ENCODE measurements around the gene IRF5. TPM values are rescaled to one million over a fixed set of nuclear protein-coding genes. Genes with fewer than 3 reads are reported as not detected.
A peak's percentile ranks its signal among the peaks of the same experiment; 100 is the strongest.

IRF5 gene
- total RNA-seq, 1 experiment from 2014 or later: 0.66 TPM

DNA sequence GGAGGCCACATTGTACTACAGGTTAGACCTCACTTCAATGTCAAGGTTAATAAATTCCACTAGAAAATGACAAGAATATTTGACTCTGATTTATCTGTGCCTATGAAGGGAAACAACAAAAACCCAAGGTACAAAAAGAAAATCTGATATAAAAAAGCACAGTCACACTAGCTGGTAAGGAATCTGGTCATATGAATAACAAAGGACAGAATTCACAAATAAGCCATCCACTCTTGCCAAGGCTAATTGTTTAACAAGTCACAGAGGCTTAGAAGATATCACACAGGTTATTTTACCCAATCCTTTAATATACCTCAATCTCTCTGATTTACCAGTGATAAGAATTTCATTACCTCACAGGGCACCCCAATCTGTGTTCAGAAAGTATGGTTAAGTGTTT lies 47.9 kb downstream of the IRF5 start:
- Mint-ChIP-seq H3K4me3 (no peak overlapping the region), H3K36me3 (peaks cover 77% of the 10 kb centered on the region), H3K9me3 (no peaks in the 10 kb centered on the region), H3K27ac (peak overlapping the region; percentile 68; the same call in 1 of the 2 replicates), H3K27me3 (ENCODE audit: low read depth) (no peaks in the 10 kb centered on the region), H3K4me1 (peaks cover 16% of the 10 kb centered on the region)
- TF ChIP-seq ATF1 (CRISPR knock-in tag; IDR thresholded peaks at IDR 0.05): no peak
- no peak for TF ChIP-seq RORB (CRISPR knock-in tag; IDR thresholded peaks at IDR 0.05)
- TF ChIP-seq, protein P1, sequence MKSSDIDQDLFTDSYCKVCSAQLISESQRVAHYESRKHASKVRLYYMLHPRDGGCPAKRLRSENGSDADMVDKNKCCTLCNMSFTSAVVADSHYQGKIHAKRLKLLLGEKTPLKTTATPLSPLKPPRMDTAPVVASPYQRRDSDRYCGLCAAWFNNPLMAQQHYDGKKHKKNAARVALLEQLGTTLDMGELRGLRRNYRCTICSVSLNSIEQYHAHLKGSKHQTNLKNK (CRISPR knock-in tag; IDR thresholded peaks at IDR 0.05): no peak
- TF ChIP-seq TEAD4 (CRISPR knock-in tag; IDR thresholded peaks at IDR 0.05): no peak
- ATAC-seq (no peak), DNase-seq (ENCODE audit: low spot score) (no peak)
- ChIA-PET POLR2A (no interaction called here), CTCF (interaction anchor here (1.0 to 2.8 kb wide), 2 partner anchors 106 to 178 kb away, joined by 3 to 11 read pairs; no protein-coding TSS in a partner anchor)

DNA sequence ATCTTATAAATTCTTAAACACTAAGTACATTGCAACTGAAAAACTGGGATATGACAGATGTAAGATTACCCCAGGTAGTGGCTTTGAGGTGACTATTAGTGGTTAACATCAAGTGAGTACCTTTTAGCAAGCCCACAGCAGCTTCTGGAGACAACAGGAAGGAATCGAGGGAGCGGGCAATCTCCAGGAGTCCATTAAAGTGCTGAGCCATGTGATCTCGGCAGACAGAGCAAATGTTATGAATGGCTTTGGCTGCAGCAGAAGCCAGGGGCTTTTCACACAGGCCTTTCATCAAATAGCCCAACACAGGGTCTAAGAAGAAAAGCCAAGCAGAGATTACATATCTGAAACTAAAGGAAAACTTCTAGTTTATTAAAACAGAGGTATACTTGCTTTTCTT lies 48.9 kb downstream of the IRF5 start:
- TF ChIP-seq, protein P2, sequence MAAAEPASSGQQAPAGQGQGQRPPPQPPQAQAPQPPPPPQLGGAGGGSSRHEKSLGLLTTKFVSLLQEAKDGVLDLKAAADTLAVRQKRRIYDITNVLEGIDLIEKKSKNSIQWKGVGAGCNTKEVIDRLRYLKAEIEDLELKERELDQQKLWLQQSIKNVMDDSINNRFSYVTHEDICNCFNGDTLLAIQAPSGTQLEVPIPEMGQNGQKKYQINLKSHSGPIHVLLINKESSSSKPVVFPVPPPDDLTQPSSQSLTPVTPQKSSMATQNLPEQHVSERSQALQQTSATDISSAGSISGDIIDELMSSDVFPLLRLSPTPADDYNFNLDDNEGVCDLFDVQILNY (CRISPR knock-in tag; IDR thresholded peaks at IDR 0.05): no peak
- TF ChIP-seq, protein P3, sequence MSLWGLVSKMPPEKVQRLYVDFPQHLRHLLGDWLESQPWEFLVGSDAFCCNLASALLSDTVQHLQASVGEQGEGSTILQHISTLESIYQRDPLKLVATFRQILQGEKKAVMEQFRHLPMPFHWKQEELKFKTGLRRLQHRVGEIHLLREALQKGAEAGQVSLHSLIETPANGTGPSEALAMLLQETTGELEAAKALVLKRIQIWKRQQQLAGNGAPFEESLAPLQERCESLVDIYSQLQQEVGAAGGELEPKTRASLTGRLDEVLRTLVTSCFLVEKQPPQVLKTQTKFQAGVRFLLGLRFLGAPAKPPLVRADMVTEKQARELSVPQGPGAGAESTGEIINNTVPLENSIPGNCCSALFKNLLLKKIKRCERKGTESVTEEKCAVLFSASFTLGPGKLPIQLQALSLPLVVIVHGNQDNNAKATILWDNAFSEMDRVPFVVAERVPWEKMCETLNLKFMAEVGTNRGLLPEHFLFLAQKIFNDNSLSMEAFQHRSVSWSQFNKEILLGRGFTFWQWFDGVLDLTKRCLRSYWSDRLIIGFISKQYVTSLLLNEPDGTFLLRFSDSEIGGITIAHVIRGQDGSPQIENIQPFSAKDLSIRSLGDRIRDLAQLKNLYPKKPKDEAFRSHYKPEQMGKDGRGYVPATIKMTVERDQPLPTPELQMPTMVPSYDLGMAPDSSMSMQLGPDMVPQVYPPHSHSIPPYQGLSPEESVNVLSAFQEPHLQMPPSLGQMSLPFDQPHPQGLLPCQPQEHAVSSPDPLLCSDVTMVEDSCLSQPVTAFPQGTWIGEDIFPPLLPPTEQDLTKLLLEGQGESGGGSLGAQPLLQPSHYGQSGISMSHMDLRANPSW (CRISPR knock-in tag; conservative IDR thresholded peaks at IDR 0.05; ENCODE audit: low read depth): no peak
- TF ChIP-seq, protein P4, sequence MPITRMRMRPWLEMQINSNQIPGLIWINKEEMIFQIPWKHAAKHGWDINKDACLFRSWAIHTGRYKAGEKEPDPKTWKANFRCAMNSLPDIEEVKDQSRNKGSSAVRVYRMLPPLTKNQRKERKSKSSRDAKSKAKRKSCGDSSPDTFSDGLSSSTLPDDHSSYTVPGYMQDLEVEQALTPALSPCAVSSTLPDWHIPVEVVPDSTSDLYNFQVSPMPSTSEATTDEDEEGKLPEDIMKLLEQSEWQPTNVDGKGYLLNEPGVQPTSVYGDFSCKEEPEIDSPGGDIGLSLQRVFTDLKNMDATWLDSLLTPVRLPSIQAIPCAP (CRISPR knock-in tag; IDR thresholded peaks at IDR 0.05): no peak
- no peak for TF ChIP-seq ESRRA (CRISPR knock-in tag; IDR thresholded peaks at IDR 0.05; ENCODE audit: borderline replicate concordance)
- TF ChIP-seq GTF2I (CRISPR knock-in tag; conservative IDR thresholded peaks at IDR 0.05): no peak
- TF ChIP-seq EMX1 (CRISPR knock-in tag; IDR thresholded peaks at IDR 0.05): no peak
- TF ChIP-seq ZNF423 (CRISPR knock-in tag; IDR thresholded peaks at IDR 0.05): no peak
- no peak for TF ChIP-seq HMGA2 (CRISPR knock-in tag; IDR thresholded peaks at IDR 0.05)
- no peak for TF ChIP-seq GRHL2 (CRISPR knock-in tag; IDR thresholded peaks at IDR 0.05; ENCODE audit: insufficient replicate concordance, severe bottlenecking)
- TF ChIP-seq ZNF263 (CRISPR knock-in tag; IDR thresholded peaks at IDR 0.05; ENCODE audit: low read depth): no peak
- TF ChIP-seq, protein P5, sequence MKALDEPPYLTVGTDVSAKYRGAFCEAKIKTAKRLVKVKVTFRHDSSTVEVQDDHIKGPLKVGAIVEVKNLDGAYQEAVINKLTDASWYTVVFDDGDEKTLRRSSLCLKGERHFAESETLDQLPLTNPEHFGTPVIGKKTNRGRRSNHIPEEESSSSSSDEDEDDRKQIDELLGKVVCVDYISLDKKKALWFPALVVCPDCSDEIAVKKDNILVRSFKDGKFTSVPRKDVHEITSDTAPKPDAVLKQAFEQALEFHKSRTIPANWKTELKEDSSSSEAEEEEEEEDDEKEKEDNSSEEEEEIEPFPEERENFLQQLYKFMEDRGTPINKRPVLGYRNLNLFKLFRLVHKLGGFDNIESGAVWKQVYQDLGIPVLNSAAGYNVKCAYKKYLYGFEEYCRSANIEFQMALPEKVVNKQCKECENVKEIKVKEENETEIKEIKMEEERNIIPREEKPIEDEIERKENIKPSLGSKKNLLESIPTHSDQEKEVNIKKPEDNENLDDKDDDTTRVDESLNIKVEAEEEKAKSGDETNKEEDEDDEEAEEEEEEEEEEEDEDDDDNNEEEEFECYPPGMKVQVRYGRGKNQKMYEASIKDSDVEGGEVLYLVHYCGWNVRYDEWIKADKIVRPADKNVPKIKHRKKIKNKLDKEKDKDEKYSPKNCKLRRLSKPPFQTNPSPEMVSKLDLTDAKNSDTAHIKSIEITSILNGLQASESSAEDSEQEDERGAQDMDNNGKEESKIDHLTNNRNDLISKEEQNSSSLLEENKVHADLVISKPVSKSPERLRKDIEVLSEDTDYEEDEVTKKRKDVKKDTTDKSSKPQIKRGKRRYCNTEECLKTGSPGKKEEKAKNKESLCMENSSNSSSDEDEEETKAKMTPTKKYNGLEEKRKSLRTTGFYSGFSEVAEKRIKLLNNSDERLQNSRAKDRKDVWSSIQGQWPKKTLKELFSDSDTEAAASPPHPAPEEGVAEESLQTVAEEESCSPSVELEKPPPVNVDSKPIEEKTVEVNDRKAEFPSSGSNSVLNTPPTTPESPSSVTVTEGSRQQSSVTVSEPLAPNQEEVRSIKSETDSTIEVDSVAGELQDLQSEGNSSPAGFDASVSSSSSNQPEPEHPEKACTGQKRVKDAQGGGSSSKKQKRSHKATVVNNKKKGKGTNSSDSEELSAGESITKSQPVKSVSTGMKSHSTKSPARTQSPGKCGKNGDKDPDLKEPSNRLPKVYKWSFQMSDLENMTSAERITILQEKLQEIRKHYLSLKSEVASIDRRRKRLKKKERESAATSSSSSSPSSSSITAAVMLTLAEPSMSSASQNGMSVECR (CRISPR knock-in tag; IDR thresholded peaks at IDR 0.05; ENCODE audit: borderline replicate concordance): no peak
- TF ChIP-seq FOXJ3 (CRISPR knock-in tag; IDR thresholded peaks at IDR 0.05; ENCODE audit: borderline replicate concordance): no peak
- TF ChIP-seq TP53 (CRISPR knock-in tag; IDR thresholded peaks at IDR 0.05): no peak
- TF ChIP-seq MXD4 (CRISPR knock-in tag; IDR thresholded peaks at IDR 0.05; ENCODE audit: borderline replicate concordance): no peak
- no peak for TF ChIP-seq TEAD1 (CRISPR knock-in tag; IDR thresholded peaks at IDR 0.05)
- TF ChIP-seq, protein P6, sequence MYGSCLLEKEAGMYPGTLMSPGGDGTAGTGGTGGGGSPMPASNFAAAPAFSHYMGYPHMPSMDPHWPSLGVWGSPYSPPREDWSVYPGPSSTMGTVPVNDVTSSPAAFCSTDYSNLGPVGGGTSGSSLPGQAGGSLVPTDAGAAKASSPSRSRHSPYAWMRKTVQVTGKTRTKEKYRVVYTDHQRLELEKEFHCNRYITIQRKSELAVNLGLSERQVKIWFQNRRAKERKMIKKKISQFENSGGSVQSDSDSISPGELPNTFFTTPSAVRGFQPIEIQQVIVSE (CRISPR knock-in tag; IDR thresholded peaks at IDR 0.05; ENCODE audit: borderline replicate concordance): no peak
- TF ChIP-seq, protein P7, sequence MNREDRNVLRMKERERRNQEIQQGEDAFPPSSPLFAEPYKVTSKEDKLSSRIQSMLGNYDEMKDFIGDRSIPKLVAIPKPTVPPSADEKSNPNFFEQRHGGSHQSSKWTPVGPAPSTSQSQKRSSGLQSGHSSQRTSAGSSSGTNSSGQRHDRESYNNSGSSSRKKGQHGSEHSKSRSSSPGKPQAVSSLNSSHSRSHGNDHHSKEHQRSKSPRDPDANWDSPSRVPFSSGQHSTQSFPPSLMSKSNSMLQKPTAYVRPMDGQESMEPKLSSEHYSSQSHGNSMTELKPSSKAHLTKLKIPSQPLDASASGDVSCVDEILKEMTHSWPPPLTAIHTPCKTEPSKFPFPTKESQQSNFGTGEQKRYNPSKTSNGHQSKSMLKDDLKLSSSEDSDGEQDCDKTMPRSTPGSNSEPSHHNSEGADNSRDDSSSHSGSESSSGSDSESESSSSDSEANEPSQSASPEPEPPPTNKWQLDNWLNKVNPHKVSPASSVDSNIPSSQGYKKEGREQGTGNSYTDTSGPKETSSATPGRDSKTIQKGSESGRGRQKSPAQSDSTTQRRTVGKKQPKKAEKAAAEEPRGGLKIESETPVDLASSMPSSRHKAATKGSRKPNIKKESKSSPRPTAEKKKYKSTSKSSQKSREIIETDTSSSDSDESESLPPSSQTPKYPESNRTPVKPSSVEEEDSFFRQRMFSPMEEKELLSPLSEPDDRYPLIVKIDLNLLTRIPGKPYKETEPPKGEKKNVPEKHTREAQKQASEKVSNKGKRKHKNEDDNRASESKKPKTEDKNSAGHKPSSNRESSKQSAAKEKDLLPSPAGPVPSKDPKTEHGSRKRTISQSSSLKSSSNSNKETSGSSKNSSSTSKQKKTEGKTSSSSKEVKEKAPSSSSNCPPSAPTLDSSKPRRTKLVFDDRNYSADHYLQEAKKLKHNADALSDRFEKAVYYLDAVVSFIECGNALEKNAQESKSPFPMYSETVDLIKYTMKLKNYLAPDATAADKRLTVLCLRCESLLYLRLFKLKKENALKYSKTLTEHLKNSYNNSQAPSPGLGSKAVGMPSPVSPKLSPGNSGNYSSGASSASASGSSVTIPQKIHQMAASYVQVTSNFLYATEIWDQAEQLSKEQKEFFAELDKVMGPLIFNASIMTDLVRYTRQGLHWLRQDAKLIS (CRISPR knock-in tag; IDR thresholded peaks at IDR 0.05; ENCODE audit: borderline replicate concordance): no peak
- TF ChIP-seq TCF7 (CRISPR knock-in tag; IDR thresholded peaks at IDR 0.05; ENCODE audit: low read depth): no peak
- TF ChIP-seq TEAD4 (CRISPR knock-in tag; IDR thresholded peaks at IDR 0.05): no peak
- ChIA-PET CTCF (interaction anchor here (2.8 kb wide), 1 partner anchor 105 kb away, joined by 11 read pairs; no protein-coding TSS in a partner anchor), POLR2A (no interaction called here)
- no peaks in the 10 kb centered on the region for H3K9me3 Mint-ChIP-seq
- H3K36me3 Mint-ChIP-seq: peaks cover 73% of the 10 kb centered on the region
- H3K27ac Mint-ChIP-seq: no peak overlapping the region
- H3K27me3 Mint-ChIP-seq (ENCODE audit: low read depth): no peaks in the 10 kb centered on the region
- ATAC-seq (no peak), DNase-seq (ENCODE audit: low spot score) (no peak)
- no peak overlapping the region for H3K4me3 Mint-ChIP-seq
- peaks cover 16% of the 10 kb centered on the region for H3K4me1 Mint-ChIP-seq
